GM19463 (cell line): ENCODE results near the gene LRFN5.
A peak's percentile ranks its signal among the peaks of the same experiment; 100 is the strongest.
"Not testable (repeated sequence)": the region's sequence is repeated elsewhere in the genome, so short reads cannot be mapped to it uniquely, and the experiment has no call there.

ENCODE experiments used
- ATAC-seq: cut with Tn5 transposase; IDR thresholded peaks from one replicate; pipeline ENCODE4 v1.9.1; 2021; ENCODE audit warnings: mild to moderate bottlenecking, moderate library complexity; ENCODE audit not compliant: unreplicated experiment

The LRFN5 gene

DNA sequence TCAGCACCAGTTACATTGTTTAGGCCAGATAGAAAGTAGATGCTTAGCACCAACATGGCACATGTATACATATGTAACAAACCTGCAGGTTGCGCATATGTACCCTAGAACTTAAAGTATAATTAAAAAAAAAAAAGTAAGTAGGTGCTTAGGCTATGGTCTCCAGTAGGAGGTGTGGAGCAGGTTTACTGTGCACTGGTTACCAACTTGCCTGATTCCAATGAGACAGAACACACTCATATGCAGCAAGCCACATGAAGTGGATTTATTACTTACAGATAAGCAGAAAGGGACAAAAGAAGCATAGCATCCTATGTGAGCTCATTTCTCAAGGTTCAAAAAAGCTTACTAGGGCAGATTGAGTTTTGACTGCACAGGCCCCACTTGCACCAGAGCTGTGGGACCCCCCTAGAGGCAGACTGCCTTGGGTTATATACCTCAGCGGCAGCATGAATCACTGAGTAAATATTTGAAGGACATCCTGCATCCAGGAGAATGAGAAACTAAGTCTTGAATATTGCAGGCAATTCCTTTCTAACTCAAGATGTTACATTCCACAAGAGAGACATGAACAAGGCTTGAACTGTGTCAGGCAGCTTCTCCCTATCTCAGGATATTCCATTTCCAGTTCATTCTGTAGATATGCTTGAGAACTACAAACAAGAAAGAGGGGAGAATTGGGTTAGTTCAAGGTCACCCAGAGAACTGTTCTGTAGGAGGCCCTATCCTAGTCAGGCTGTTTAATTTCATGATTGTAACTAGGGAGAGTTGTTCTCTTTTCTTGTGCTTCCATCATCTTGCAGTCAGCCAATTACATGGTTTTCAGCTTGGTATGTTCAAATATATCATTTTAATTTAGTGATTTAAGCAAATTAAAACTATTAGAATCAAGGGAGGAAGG, 30.1 kb downstream of the LRFN5 start:
- no peak for ATAC-seq

DNA sequence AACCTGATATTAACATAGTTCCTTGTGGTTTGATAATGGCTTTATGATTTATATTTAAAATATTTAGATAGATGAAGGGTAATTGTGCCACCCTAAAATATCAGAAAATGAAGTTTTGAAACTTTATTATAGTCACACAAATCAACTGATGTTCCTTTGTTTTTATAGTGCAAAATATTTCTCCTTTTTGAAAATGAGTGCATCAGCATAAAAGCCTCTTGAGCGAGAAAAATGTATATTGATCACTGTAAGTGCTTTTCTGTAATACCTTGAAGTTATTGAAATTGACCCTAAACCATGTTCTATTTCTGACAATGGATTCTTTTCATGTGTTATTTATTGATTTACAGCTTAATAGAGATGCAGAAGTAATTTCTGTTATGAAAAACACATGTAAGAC, 35.0 kb downstream of the LRFN5 start:
- ATAC-seq = no peak

- ATAC-seq = no peak
These were observed 35.7 kb downstream of the LRFN5 start for GRCh38 chr14:41642367-41642766.

DNA sequence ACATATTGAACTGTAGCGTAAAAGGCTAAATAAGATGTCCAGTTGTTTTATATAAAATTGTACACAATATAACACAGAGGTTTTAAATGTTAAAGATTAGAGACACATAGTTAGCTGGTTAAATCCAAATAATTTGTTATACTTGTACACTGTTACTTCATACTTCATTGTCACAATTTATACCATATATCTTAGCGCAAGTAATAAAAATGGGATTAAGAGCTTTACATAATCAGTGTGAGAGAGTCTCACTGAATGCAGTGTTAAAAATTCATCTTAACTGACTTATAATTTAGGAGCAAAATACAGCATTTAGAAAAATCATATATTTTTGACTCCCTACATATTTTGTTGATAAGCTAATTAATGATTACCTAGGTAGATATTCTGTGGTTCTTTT, 36.1 kb downstream of the LRFN5 start:
- no peak for ATAC-seq

GRCh38 chr14:41644606-41645005, 37.9 kb downstream of the LRFN5 start:
- ATAC-seq = no peak

DNA sequence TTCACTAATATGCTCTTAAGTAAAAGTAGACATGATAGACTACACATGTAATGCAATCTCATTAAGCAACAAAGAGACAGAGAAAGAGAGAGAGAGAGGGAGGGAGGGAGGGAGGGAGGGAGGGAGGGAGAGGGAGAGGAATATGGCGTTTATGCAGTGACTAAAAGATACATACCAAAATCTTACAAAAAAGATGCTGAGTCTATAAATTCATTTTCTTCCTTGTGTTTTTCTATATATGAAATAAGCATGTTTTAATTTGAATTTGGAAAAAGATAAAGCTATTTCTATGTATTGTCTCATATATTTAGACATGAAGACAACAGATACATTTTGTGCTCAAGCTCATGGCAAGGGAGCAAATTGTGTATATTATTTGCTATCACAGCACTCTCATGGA, 44.1 kb downstream of the LRFN5 start:
- ATAC-seq = no peak

DNA sequence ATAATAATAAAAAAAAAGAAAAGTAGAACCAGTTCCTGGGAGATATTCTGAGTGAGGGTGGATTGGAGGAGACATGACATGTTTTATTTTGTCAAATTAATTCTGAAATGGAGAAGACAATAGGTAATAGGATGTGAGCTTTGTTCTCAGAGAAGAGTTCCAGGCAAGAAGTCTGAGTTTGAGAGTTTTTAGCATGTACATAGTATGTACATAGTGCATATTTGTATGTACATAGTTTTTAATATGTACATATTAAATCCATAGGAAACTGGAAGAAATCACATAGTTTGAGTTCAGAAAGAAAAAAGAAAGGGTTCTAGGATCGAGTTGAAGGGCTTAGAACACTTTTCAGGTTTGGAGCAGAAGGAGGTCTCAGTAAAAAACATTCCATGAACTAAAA, 47.5 kb downstream of the LRFN5 start:
- ATAC-seq = no peak

- no peak for ATAC-seq
These were observed 56.2 kb downstream of the LRFN5 start for GRCh38 chr14:41662780-41663472.

DNA sequence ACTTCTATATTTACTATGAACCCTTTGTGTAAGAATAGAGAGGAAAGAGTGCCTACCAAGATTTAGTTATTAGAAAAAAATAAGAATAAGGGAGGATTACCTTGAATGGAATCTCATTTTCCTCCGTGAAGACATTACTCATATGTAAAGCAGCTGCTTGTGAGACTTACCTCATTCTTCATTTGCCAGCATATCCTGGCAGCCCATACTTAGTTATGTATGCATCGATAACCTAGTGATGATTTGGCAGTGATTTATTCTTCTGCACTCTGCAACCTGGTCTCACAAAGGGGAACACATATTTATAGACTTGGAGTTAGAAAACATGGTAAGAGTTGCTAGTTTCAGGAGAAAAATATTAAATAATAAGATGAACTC, 56.8 kb downstream of the LRFN5 start:
- ATAC-seq = no peak

- no peak for ATAC-seq
These were observed 59.6 kb downstream of the LRFN5 start for GRCh38 chr14:41666301-41666700.

DNA sequence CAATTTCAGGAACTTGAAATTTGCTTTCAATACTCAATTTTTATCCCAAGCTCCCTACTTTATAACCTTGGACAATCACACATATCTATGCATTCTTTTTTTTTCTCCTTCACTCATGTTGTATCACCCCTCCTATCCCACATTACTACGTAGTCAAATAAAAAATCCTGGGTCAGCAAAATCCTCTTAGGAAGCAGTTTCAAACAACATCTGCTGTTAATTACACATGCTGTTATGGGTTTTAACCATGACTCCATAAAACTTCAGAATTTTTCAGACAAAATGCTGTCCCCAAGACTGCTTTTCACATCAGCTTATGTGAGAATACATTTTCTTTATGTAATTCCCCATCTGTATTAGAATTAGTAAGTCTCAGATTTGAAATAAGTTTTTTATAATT, 61.7 kb downstream of the LRFN5 start:
- ATAC-seq = no peak

DNA sequence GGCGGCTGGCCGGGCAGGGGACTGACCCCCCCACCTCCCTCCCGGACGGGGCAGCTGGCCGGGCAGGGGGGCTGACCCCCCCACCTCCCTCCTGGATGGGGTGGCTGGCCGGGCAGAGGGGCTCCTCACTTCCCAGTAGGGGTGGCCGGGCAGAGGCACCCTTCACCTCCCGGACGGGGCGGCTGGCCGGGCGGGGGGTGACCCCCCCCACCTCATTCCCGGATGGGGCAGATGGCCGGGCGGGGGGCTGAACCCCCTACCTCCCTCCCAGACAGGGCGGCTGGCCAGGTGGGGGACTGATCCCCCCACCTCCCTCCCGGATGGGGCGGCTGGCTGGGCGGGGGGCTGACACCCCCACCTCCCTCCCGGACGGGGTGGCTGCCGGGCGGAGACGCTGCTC, 66.9 kb downstream of the LRFN5 start:
- ATAC-seq = not testable (repeated sequence)

DNA sequence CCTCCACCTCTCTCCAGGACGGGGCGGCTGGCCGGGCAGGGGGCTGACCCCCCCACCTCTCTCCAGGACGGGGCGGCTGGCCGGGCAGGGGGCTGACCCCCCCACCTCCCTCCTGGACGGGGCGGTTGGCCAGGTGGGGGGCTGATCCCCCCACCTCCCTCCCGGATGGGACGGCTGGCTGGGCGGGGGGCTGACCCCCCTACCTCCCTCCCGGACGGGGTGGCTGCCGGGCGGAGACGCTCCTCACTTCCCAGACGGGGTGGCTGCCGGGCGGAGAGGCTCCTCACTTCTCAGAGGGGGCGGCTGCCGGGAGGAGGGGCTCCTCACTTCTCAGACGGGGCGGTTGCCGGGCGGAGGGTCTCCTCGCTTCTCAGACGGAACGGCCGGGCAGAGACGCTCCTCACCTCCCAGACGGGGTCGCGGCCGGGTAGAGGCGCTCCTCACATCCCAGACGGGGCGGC, 67.9 kb downstream of the LRFN5 start:
- not testable (repeated sequence) for ATAC-seq

- ATAC-seq = no peak
These were observed 92.8 kb downstream of the LRFN5 start for GRCh38 chr14:41699486-41699885.

GRCh38 chr14:41718477-41719166, 111.9 kb downstream of the LRFN5 start:
- no peak for ATAC-seq

DNA sequence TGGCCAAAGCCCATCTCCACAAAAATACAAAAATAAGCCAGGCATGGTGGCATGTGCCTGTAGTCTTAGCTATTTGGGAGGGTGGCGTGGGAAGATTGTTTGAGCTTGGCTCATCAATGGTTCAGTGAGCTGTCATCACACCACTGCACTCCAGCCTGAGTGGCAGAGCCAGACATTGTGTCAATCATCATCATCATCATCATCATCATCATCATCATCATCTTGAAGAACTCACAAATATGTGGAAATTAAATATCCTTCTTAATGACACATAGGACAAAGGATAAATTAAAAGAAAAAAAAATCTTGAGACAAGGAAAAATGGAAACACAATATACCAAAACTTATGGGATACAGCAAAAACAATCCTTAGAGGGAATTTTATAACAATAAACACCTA, 132.5 kb downstream of the LRFN5 start:
- ATAC-seq = no peak

DNA sequence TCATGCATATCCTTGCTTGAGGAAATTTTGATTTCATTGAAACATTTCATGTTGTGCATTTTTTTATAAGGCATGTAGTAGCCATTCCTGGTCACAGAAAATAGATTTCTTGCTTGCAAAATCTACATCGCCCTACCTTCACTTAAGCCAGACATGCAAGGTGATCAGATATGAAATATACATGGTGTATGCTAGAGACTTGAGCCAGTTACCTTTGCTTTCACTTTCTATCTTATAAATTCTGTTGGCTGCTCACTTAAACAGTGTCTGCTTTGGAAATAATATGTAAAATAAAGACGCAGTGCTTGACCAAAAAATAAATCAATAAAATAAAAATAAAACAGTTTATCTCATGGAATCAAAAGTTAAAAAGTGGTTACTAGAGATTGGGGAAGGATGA, 136.5 kb downstream of the LRFN5 start:
- no peak for ATAC-seq

- peak; percentile 90 for ATAC-seq
These were observed 142.8 kb downstream of the LRFN5 start for GRCh38 chr14:41749429-41749828.

GRCh38 chr14:41750575-41750974, 143.9 kb downstream of the LRFN5 start:
- not testable (repeated sequence) for ATAC-seq

DNA sequence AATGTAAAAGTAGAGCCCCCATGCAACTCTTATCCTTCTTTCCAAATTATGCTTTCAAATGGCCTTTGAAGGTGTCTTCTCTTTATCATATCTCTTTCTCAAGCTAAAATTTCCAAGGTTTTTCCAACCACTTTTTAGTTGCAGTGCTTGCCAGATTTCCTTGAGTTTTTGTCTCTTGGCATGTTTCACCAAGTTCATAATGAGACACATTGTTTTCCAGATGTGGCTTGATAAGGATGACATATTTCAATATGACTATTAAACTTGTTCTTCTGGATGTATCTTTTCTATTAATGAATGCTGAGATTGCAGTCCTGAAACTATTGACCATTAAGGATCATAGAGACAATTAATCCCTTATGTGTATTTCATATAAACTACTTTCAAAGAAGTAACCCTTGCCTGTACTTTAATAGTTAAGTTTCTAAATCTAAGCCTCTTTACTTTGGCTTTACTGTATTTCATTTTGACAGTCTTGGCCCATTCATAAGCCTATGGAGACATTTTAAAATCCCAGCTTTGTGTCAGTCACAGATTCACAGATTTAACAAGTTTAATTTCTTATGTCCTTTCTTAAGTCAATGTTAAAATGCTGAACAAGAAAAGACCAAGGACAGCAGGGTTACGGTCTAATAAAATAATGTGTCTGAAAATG, 151.5 kb downstream of the LRFN5 start:
- ATAC-seq = no peak

DNA sequence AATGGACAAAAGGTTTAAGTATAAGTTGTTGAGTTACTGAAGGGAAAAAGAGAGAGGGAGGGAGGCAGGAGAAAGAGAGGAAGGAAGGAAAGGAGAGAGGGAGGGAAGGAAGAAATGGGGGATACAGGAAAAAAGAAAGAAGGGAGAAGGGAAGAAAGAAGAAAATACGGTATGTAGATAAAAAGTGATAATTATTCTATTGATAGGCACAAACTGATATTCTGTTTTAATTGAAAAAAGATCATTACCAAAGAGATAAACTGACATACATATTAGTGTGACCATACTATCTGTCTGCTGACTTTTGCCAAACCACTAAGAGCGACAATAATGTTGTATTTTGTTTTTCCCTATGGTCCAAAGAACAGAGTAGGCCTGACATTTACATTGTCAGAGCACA, 154.5 kb downstream of the LRFN5 start:
- ATAC-seq = no peak
